ENCODE results near the gene CRYBG3. TPM values are rescaled to one million over a fixed set of nuclear protein-coding genes. Genes with fewer than 3 reads are reported as not detected.

CRYBG3 gene
- total RNA-seq, 1 experiment from 2014 or later, result 5.9 TPM

- peaks cover 2 to 3% of the 10 kb centered on the region in 2 experiments; a peak in 2 of 5 replicates for H3K9me3 Mint-ChIP-seq
- H3T11ph ChIP-seq (ENCODE audit: low read length), result no peak overlapping the region
- H3K79me1 ChIP-seq (ENCODE audit: insufficient read depth, low read depth, low read length, poor library complexity, severe bottlenecking), result no peaks in the 10 kb centered on the region
- no peak overlapping the region for H3K4me2 ChIP-seq (ENCODE audit: insufficient read depth, insufficient read length, low read length)
- H3K9ac ChIP-seq (ENCODE audit: extremely low read depth, insufficient read length, low read length), result no peak overlapping the region
- peak overlapping the region in 1 of 3 experiments; percentile 98; a peak in 2 of 7 replicates for H3K27ac Mint-ChIP-seq
- no peak overlapping the region for H2BK20ac ChIP-seq (ENCODE audit: low read depth, low read length, poor library complexity, severe bottlenecking)
- no peak overlapping the region for H3K18ac ChIP-seq (ENCODE audit: insufficient read length, low read depth, low read length)
- H3K9me3 ChIP-seq (ENCODE audit: control insufficient read depth, low read depth, low read length), result no peaks in the 10 kb centered on the region
- H2BK5ac ChIP-seq (ENCODE audit: insufficient read length, low read length), result no peak overlapping the region
- H3K4me3 Mint-ChIP-seq, result peak overlapping the region in 1 of 2 experiments; percentile 49; a peak in 1 of 5 replicates
- H3K27me3 ChIP-seq (ENCODE audit: insufficient read depth, low read length), result no peaks in the 10 kb centered on the region
- H3K4me1 Mint-ChIP-seq, result peaks cover 12 to 13% of the 10 kb centered on the region in 2 experiments
- no peak overlapping the region for H4K5ac ChIP-seq (ENCODE audit: insufficient read length, low read depth, low read length)
- no peak overlapping the region for H4K8ac ChIP-seq (replicated peaks; ENCODE audit: insufficient read length, low read depth, low read length)
- no peak for TF ChIP-seq CTCF (conservative IDR thresholded peaks at IDR 0.05)
- H3K27ac ChIP-seq (ENCODE audit: insufficient read length, low read depth, low read length), result no peak overlapping the region
- H3K4ac ChIP-seq (ENCODE audit: low read depth, low read length), result no peak overlapping the region
- no peak overlapping the region for H3K14ac ChIP-seq (ENCODE audit: insufficient read depth, low read length)
- no peak for DNase-seq
- H2BK120ac ChIP-seq (ENCODE audit: low read depth, low read length, poor library complexity, severe bottlenecking), result no peak overlapping the region
- H3K4me1 ChIP-seq (ENCODE audit: insufficient read depth, low read length), result no peaks in the 10 kb centered on the region
- H2AFZ ChIP-seq (ENCODE audit: low read length), result no peak overlapping the region
- H2BK12ac ChIP-seq (ENCODE audit: insufficient read length, low read depth, low read length), result no peak overlapping the region
- H4K20me1 ChIP-seq (ENCODE audit: control insufficient read depth, insufficient read depth, insufficient read length), result no peaks in the 10 kb centered on the region
- H2BK15ac ChIP-seq (ENCODE audit: low read depth, low read length), result no peak overlapping the region
- no peak overlapping the region for H3K23ac ChIP-seq (ENCODE audit: insufficient read length, low read depth, low read length)
- H2AK5ac ChIP-seq (ENCODE audit: insufficient read length, low read length), result no peak overlapping the region
- no peak overlapping the region for H4K91ac ChIP-seq (ENCODE audit: insufficient read length, low read depth, low read length)
- WGBS (ENCODE audit: extremely low coverage, insufficient read length, low lambda C conversion rate), result no CpG with 5 or more reads among the region's 3 CpGs
- no peak overlapping the region for H3K56ac ChIP-seq (ENCODE audit: insufficient read length, low read depth, low read length)
- no peaks in the 10 kb centered on the region for H3K27me3 Mint-ChIP-seq (ENCODE audit: low read depth)
- H3K23me2 ChIP-seq (ENCODE audit: insufficient read length, low read depth, low read length, poor library complexity, severe bottlenecking), result no peaks in the 10 kb centered on the region
- H3K79me2 ChIP-seq (ENCODE audit: insufficient read depth, low read length), result no peaks in the 10 kb centered on the region
- H3K36me3 Mint-ChIP-seq (ENCODE audit: insufficient read depth in 1 of 3, low read depth in 3 of 3), result peaks cover 2 to 5% (median 4%) of the 10 kb centered on the region in 3 experiments; a peak in 4 of 7 replicates
Observed at GRCh38 chr3:97910931-97911351, 89.1 kb downstream of the CRYBG3 start.

Data from H9 (cell line).